HepG2 (cell line): Measurements from ENCODE around the gene NUP133. TPM values are rescaled to one million over a fixed set of nuclear protein-coding genes. Genes with fewer than 3 reads are reported as not detected.

Source experiments
- HMG20A ChIP-seq: IDR thresholded peaks from 2 replicates; pipeline ENCODE4 v1.6.1; 2016; ENCODE audit warnings: borderline replicate concordance
- HNF1A ChIP-seq, 2 experiments: sonication (generic) in 1 of 2; formaldehyde crosslinking in 1 of 2; IDR thresholded peaks; 2 replicates each; pipeline versions ENCODE4 v1.4.0 to v1.6.1; 2016 to 2020; ENCODE audit warnings: borderline replicate concordance in 1 of 2, low read depth in 1 of 2, mild to moderate bottlenecking in 1 of 2, missing genetic modification reagents in 1 of 2
- KAT2B ChIP-seq: fragments of 150-350 bp; IDR thresholded peaks from 2 replicates; pipeline ENCODE4 v1.6.1; 2014; ENCODE audit warnings: low read depth, low read length, borderline replicate concordance
- KMT2B ChIP-seq: IDR thresholded peaks from 2 replicates; pipeline ENCODE4 v1.6.1; 2016; ENCODE audit warnings: missing genetic modification reagents, missing compliant biosample characterization
- MED1 ChIP-seq: sonication (generic); formaldehyde crosslinking; IDR thresholded peaks from 2 replicates; pipeline ENCODE4 v1.4.0; 2020; ENCODE audit warnings: missing genetic modification reagents
- MEIS2 ChIP-seq: sonication (generic); formaldehyde crosslinking; IDR thresholded peaks from 2 replicates; pipeline ENCODE4 v1.9.0; 2021; ENCODE audit warnings: mild to moderate bottlenecking, missing genetic modification reagents
- MIER2 ChIP-seq: IDR thresholded peaks from 2 replicates; pipeline ENCODE4 v1.6.1; 2016; ENCODE audit warnings: missing biosample characterization, missing genetic modification reagents
- MLXIP ChIP-seq: sonication (generic); formaldehyde crosslinking; IDR thresholded peaks from 2 replicates; pipeline ENCODE4 v1.9.0; 2021; ENCODE audit warnings: missing genetic modification reagents, borderline replicate concordance
- NRL ChIP-seq: sonication (generic); formaldehyde crosslinking; IDR thresholded peaks from 2 replicates; pipeline ENCODE4 v1.5.0; 2020; ENCODE audit warnings: missing genetic modification reagents, mild to moderate bottlenecking, moderate library complexity, borderline replicate concordance
- PBX2 ChIP-seq: IDR thresholded peaks from 2 replicates; pipeline ENCODE4 v1.6.1; 2016; ENCODE audit warnings: control low read depth
- SP4 ChIP-seq: sonication (generic); formaldehyde crosslinking; IDR thresholded peaks from 2 replicates; pipeline ENCODE4 v1.8.1; 2023; ENCODE audit warnings: mild to moderate bottlenecking, missing genetic modification reagents
- SRSF9 ChIP-seq: fragments of 200-400 bp; formaldehyde crosslinking; IDR thresholded peaks from 2 replicates; pipeline ENCODE4 v1.6.1; 2018; ENCODE audit warnings: borderline replicate concordance, mild to moderate bottlenecking, low read depth, low read length; ENCODE audit not compliant: insufficient read depth, poor library complexity, severe bottlenecking
- STAG1 ChIP-seq: sonication (generic); formaldehyde crosslinking; IDR thresholded peaks from 2 replicates; pipeline ENCODE4 v1.4.0; 2020; ENCODE audit warnings: missing genetic modification reagents
- XRCC5 ChIP-seq: fragments of 200-400 bp; formaldehyde crosslinking; optimal IDR thresholded peaks from 2 replicates; pipeline ENCODE3; 2017; ENCODE audit warnings: mild to moderate bottlenecking, low read length
- ZFP36L1 ChIP-seq: sonication (generic); formaldehyde crosslinking; IDR thresholded peaks from 2 replicates; pipeline ENCODE4 v1.8.0; 2022; ENCODE audit warnings: mild to moderate bottlenecking, missing genetic modification reagents, moderate library complexity
- ZNF292 ChIP-seq: sonication (generic); formaldehyde crosslinking; IDR thresholded peaks from 2 replicates; pipeline ENCODE4 v1.8.1; 2022; ENCODE audit warnings: mild to moderate bottlenecking, low read depth, missing genetic modification reagents, borderline replicate concordance
- ZNF414 ChIP-seq: sonication (generic); formaldehyde crosslinking; IDR thresholded peaks from 2 replicates; pipeline ENCODE4 v1.5.0; 2020; ENCODE audit warnings: missing genetic modification reagents
- ZNF503 ChIP-seq: sonication (generic); formaldehyde crosslinking; IDR thresholded peaks from 2 replicates; pipeline ENCODE4 v1.4.0; 2020; ENCODE audit warnings: missing genetic modification reagents
- ZNF510 ChIP-seq: sonication (generic); formaldehyde crosslinking; IDR thresholded peaks from 2 replicates; pipeline ENCODE4 v1.4.0; 2020; ENCODE audit warnings: low read depth, mild to moderate bottlenecking, missing genetic modification reagents
- polyA plus RNA-seq, 8 experiments: library from polyadenylated mRNA; depleted of rRNA in 3 of 8; stranded (reverse) in 7 of 8; unstranded in 1 of 8; fragments of >200 nt; fragmentation: Illumina TruSeq in 4 of 8; extraction: Trizol in 4 of 8; gene quantifications; 2 replicates each; pipeline versions ENCODE4 v1.2.1 to v1.2.3, GENCODE V29; 2011 to 2016; ENCODE audit warnings: low read depth in 4 of 8, missing spikeins in 1 of 8, mixed read lengths in 1 of 8; ENCODE audit not compliant: insufficient read depth in 1 of 8
- total RNA-seq, 5 experiments: library from RNA; depleted of rRNA; stranded (reverse); fragments of >200 nt; fragmentation: Illumina TruSeq; extraction: Trizol; gene quantifications; 2 replicates each; pipeline ENCODE4 v1.2.3, GENCODE V29; 2016; ENCODE audit warnings: low read depth in 1 of 5

The NUP133 gene
- total and polyA plus RNA-seq, 2 of the 13 experiments (the other 11 are each of a cell fraction or from before 2014, with no cell fraction given), result 17.7 to 45.6 TPM

GRCh38 chr1:229430761-229431283 is 77.3 kb downstream of the NUP133 start (continued):
- TF ChIP-seq KMT2B (CRISPR knock-in tag) (peak; percentile 25; the same call in 1 of the 2 replicates), STAG1 (CRISPR knock-in tag) (0 out of 2 replicates have a peak, but pooled peaks have one; percentile 12), HMG20A (CRISPR knock-in tag) (no peak), ZNF414 (CRISPR knock-in tag) (no peak), MEIS2 (CRISPR knock-in tag) (peak; percentile 80), HNF1A (IDR thresholded peaks at IDR 0.05; ENCODE audit: low read depth) (no peak), HNF1A (CRISPR knock-in tag; IDR thresholded peaks at IDR 0.05; ENCODE audit: borderline replicate concordance) (no peak), NRL (CRISPR knock-in tag) (no peak), KAT2B (no peak), MIER2 (CRISPR knock-in tag) (peak; percentile 96), PBX2 (no peak), MLXIP (no peak), MED1 (CRISPR knock-in tag) (no peak), XRCC5 (peak; percentile 25), ZNF292 (CRISPR knock-in tag) (no peak), ZFP36L1 (no peak), ZNF503 (no peak), SRSF9 (no peak), SP4 (CRISPR knock-in tag) (no peak), ZNF510 (CRISPR knock-in tag) (no peak)
